ENCODE data around the gene UBL4B.

GRCh38 chr1:110114173-110114572 lies 1.9 kb downstream of the UBL4B start:
- TF ChIP-seq CTCF (conservative IDR thresholded peaks at IDR 0.05; ENCODE audit: low read depth, low read length) (no peak), EZH2 (IDR thresholded peaks at IDR 0.05; ENCODE audit: low read length, unreplicated experiment) (no peak)
